ENCODE data around the gene ISCU. TPM values are rescaled to one million over a fixed set of nuclear protein-coding genes. Genes with fewer than 3 reads are reported as not detected.

The ISCU gene
- polyA plus RNA-seq, 2 donors, result 38.7 to 87.2 TPM

GRCh38 chr12:108594323-108594903 lies 32.0 kb downstream of the ISCU start:
- Histone ChIP-seq H3K27ac (ENCODE audit: low read depth in 2 of 2, low read length in 1 of 2) (no peak overlapping the region), H3K4me3 (ENCODE audit: low read depth in 1 of 2, low read length in 2 of 2) (no peak overlapping the region), H3K4me1 (ENCODE audit: control insufficient read depth in 2 of 2, insufficient read depth in 2 of 2, low read length in 1 of 2) (peaks cover 0 to 4% of the 10 kb centered on the region in 2 donors), H3K36me3 (ENCODE audit: control insufficient read depth in 2 of 2, insufficient read depth in 2 of 2, low read length in 1 of 2) (no peaks in the 10 kb centered on the region), H3K27me3 (ENCODE audit: control insufficient read depth in 1 of 2, insufficient read depth in 2 of 2, low read length in 2 of 2) (no peaks in the 10 kb centered on the region), H3K9me3 (ENCODE audit: control insufficient read depth in 2 of 2, insufficient read depth in 1 of 2, low read depth in 1 of 2, low read length in 1 of 2) (no peaks in the 10 kb centered on the region)
- WGBS, 2 donors, result 96 to 97% methylated on average over 10 of the region's 10 CpGs

GRCh38 chr12:108594960-108595710 lies 32.7 kb downstream of the ISCU start:
- H3K4me1 ChIP-seq (ENCODE audit: control insufficient read depth in 2 of 2, insufficient read depth in 2 of 2, low read length in 1 of 2), result peaks cover 0 to 3% of the 10 kb centered on the region in 2 donors
- H3K4me3 ChIP-seq (ENCODE audit: low read depth in 1 of 2, low read length in 2 of 2), result no peak overlapping the region
- H3K9me3 ChIP-seq (ENCODE audit: control insufficient read depth in 2 of 2, insufficient read depth in 1 of 2, low read depth in 1 of 2, low read length in 1 of 2), result no peaks in the 10 kb centered on the region
- H3K27ac ChIP-seq (ENCODE audit: low read depth in 2 of 2, low read length in 1 of 2), result no peak overlapping the region
- H3K27me3 ChIP-seq (ENCODE audit: control insufficient read depth in 1 of 2, insufficient read depth in 2 of 2, low read length in 2 of 2), result no peaks in the 10 kb centered on the region
- no peaks in the 10 kb centered on the region for H3K36me3 ChIP-seq (ENCODE audit: control insufficient read depth in 2 of 2, insufficient read depth in 2 of 2, low read length in 1 of 2)
- WGBS, 2 donors, result 89 to 91% methylated on average over 7 of the region's 7 CpGs

GRCh38 chr12:108595711-108596647 lies 33.6 kb downstream of the ISCU start:
- Histone ChIP-seq H3K36me3 (ENCODE audit: control insufficient read depth in 2 of 2, insufficient read depth in 2 of 2, low read length in 1 of 2) (no peaks in the 10 kb centered on the region), H3K27ac (ENCODE audit: low read depth in 2 of 2, low read length in 1 of 2) (no peak overlapping the region), H3K27me3 (ENCODE audit: control insufficient read depth in 1 of 2, insufficient read depth in 2 of 2, low read length in 2 of 2) (no peaks in the 10 kb centered on the region), H3K4me3 (ENCODE audit: low read depth in 1 of 2, low read length in 2 of 2) (peak overlapping the region in 1 of 2 donors; percentile 1), H3K9me3 (ENCODE audit: control insufficient read depth in 2 of 2, insufficient read depth in 1 of 2, low read depth in 1 of 2, low read length in 1 of 2) (no peaks in the 10 kb centered on the region), H3K4me1 (ENCODE audit: control insufficient read depth in 2 of 2, insufficient read depth in 2 of 2, low read length in 1 of 2) (peaks cover 0 to 3% of the 10 kb centered on the region in 2 donors)
- 78 to 79% methylated on average over 17 of the region's 17 CpGs for WGBS, 2 donors

DNA sequence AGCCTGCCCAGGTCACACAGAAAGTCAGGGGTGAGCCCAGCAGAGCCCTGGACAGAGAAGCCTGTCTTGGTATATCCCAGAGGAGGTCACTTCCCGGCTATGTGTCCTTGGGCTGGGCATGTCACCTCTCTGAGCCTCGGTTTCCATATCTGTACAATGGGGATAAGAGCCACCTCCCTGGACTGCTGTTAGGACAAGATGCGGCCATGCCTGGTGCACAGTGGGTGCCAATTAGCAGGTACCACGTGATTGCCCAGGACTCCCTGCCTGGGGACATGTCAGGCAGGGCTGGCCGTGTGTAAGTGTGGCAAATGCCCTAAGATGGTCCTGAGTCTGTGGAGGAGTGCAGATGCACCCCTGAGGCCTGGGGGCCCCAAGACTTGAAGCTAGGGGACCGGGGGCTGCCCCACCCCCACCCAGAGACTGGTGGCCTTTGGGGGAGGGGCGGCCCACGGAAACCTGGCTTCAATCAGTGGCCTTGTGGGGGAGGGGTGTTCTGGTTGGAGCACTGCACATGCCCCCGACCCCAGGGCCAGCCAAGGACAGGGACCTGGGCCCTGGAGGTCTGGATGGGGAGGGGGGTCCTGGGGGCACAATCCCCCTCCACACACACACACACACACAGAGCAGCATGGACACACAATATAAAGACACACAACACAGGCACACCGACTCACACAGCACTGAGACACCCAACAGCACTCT lies 34.6 kb downstream of the ISCU start:
- Histone ChIP-seq H3K4me3 (ENCODE audit: low read depth in 1 of 2, low read length in 2 of 2) (no peak overlapping the region), H3K27me3 (ENCODE audit: control insufficient read depth in 1 of 2, insufficient read depth in 2 of 2, low read length in 2 of 2) (no peaks in the 10 kb centered on the region), H3K36me3 (ENCODE audit: control insufficient read depth in 2 of 2, insufficient read depth in 2 of 2, low read length in 1 of 2) (no peaks in the 10 kb centered on the region), H3K4me1 (ENCODE audit: control insufficient read depth in 2 of 2, insufficient read depth in 2 of 2, low read length in 1 of 2) (peaks cover 0 to 3% of the 10 kb centered on the region in 2 donors), H3K9me3 (ENCODE audit: control insufficient read depth in 2 of 2, insufficient read depth in 1 of 2, low read depth in 1 of 2, low read length in 1 of 2) (no peaks in the 10 kb centered on the region), H3K27ac (ENCODE audit: low read depth in 2 of 2, low read length in 1 of 2) (no peak overlapping the region)
- 51 to 55% methylated on average over 9 to 10 of the region's 10 CpGs for WGBS, 2 donors

DNA sequence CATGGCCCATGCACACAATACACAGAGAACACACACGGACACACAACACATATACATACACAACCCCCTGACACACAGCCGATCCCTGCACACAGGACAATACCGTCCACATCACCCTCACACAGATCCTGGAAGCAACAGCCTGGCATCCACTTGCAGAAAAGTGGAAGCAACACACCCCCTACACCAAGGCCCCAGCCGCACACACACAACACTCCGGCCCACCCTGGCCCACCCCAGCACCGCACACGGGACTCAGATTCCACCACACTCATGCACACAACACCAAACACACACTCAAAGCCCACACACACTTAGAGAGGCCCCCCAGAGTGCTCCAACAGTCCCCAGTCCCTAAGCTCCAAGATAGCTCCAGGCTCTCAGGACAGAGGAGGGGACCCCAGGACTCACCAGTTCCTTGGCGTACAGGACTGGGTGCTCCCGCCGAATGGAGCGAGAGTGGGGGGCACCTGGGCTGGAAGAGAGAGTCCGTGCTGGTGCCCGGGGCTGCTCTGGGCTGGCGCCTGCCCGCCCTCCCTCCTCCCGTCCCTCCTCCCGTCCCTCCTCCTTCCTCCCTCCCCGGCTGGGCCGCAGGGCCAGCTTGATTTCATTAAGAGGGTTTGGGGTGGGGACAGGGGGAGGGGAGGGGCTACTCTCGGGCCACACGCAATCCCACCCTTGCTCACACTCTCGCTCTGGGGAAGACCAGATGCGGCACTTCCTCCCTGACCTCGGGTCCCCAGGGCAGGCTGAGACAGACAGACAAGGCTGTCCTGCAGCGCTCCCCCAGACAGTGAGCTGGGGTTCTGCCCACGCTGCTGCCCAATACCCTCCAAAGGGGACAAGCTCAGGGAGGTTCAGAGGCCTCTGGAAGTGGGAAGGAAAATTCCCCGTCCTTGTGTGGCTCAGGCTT lies 35.4 kb downstream of the ISCU start, which contains the start of gene TMEM119:
Gene TMEM119, minus strand, starts transcription at position 526 of the 913 bp plus-strand sequence. CDS start 5,701 bp downstream, outside the sequence.
- no peak within 1 kb of the TSS for H3K4me3 ChIP-seq (ENCODE audit: low read depth in 1 of 2, low read length in 2 of 2)
- no peaks in the 10 kb centered on the region for H3K9me3 ChIP-seq (ENCODE audit: control insufficient read depth in 2 of 2, insufficient read depth in 1 of 2, low read depth in 1 of 2, low read length in 1 of 2)
- H3K36me3 ChIP-seq (ENCODE audit: control insufficient read depth in 2 of 2, insufficient read depth in 2 of 2, low read length in 1 of 2), result no peaks in the 10 kb centered on the region
- H3K4me1 ChIP-seq (ENCODE audit: control insufficient read depth in 2 of 2, insufficient read depth in 2 of 2, low read length in 1 of 2), result peaks cover 0 to 3% of the 10 kb centered on the region in 2 donors
- no peak within 1 kb of the TSS for H3K27ac ChIP-seq (ENCODE audit: low read depth in 2 of 2, low read length in 1 of 2)
- 34 to 35% methylated on average over 25 to 27 of the region's 27 CpGs for WGBS, 2 donors
- no peaks in the 10 kb centered on the region for H3K27me3 ChIP-seq (ENCODE audit: control insufficient read depth in 1 of 2, insufficient read depth in 2 of 2, low read length in 2 of 2)

DNA sequence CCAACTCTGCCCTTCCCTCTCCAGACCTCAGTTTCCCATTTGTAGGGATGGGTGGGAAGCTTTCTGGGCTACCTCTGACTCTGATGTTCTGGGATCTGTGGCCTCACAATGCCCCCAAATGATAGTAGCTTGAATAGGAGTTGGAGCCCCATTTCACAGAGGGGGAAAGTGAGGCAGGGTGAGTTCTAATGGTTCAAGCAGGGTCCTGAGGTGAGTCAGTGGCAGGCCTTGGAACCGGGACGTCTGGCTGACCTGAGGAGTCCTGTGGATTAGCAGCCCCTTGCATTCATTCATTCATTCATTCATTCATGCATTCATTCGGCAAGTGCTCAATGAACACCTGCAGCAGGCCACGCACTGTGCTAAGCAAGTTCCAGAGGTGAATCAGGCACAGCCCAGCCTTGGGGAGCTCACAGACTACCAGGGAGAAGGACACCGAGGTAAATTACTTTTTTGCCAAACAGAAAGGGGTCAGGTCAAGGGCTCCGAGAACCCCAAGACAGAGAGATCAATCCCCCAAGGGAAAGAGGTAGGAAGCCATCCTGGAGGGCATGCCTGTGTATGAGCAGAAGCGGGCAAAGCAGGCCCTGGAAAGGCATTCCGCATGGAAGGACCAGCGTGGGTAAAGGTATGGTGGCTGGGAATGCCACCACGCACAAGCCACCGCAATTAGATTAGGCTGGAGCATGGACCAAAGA lies 36.3 kb downstream of the ISCU start:
- no peaks in the 10 kb centered on the region for H3K9me3 ChIP-seq (ENCODE audit: control insufficient read depth in 2 of 2, insufficient read depth in 1 of 2, low read depth in 1 of 2, low read length in 1 of 2)

GRCh38 chr12:108599541-108599940 lies 37.1 kb downstream of the ISCU start:
- Histone ChIP-seq H3K4me3 (ENCODE audit: low read depth in 1 of 2, low read length in 2 of 2) (no peak overlapping the region), H3K4me1 (ENCODE audit: control insufficient read depth in 2 of 2, insufficient read depth in 2 of 2, low read length in 1 of 2) (peaks cover 0 to 3% of the 10 kb centered on the region in 2 donors), H3K36me3 (ENCODE audit: control insufficient read depth in 2 of 2, insufficient read depth in 2 of 2, low read length in 1 of 2) (no peaks in the 10 kb centered on the region), H3K9me3 (ENCODE audit: control insufficient read depth in 2 of 2, insufficient read depth in 1 of 2, low read depth in 1 of 2, low read length in 1 of 2) (no peaks in the 10 kb centered on the region), H3K27ac (ENCODE audit: low read depth in 2 of 2, low read length in 1 of 2) (no peak overlapping the region), H3K27me3 (ENCODE audit: control insufficient read depth in 1 of 2, insufficient read depth in 2 of 2, low read length in 2 of 2) (no peaks in the 10 kb centered on the region)
- 65 to 74% methylated on average over 6 of the region's 6 CpGs for WGBS, 2 donors

More for the DNA sequence above, 36.3 kb downstream of the ISCU start:
- Histone ChIP-seq H3K36me3 (ENCODE audit: control insufficient read depth in 2 of 2, insufficient read depth in 2 of 2, low read length in 1 of 2) (no peaks in the 10 kb centered on the region), H3K27me3 (ENCODE audit: control insufficient read depth in 1 of 2, insufficient read depth in 2 of 2, low read length in 2 of 2) (no peaks in the 10 kb centered on the region), H3K4me1 (ENCODE audit: control insufficient read depth in 2 of 2, insufficient read depth in 2 of 2, low read length in 1 of 2) (peaks cover 0 to 3% of the 10 kb centered on the region in 2 donors), H3K4me3 (ENCODE audit: low read depth in 1 of 2, low read length in 2 of 2) (no peak overlapping the region), H3K27ac (ENCODE audit: low read depth in 2 of 2, low read length in 1 of 2) (no peak overlapping the region)
- WGBS, 2 donors, result 87 to 90% methylated on average over 11 of the region's 11 CpGs
